LNCAP (cell line): ENCODE results near the gene PLXNB2.

Experiments
- TF ChIP-seq, protein P1 (sequence below): fragments of 450-650 bp; IDR thresholded peaks from 2 replicates; pipeline ENCODE4 v1.5.1; 2017; ENCODE audit warnings: mild to moderate bottlenecking

The PLXNB2 gene

DNA sequence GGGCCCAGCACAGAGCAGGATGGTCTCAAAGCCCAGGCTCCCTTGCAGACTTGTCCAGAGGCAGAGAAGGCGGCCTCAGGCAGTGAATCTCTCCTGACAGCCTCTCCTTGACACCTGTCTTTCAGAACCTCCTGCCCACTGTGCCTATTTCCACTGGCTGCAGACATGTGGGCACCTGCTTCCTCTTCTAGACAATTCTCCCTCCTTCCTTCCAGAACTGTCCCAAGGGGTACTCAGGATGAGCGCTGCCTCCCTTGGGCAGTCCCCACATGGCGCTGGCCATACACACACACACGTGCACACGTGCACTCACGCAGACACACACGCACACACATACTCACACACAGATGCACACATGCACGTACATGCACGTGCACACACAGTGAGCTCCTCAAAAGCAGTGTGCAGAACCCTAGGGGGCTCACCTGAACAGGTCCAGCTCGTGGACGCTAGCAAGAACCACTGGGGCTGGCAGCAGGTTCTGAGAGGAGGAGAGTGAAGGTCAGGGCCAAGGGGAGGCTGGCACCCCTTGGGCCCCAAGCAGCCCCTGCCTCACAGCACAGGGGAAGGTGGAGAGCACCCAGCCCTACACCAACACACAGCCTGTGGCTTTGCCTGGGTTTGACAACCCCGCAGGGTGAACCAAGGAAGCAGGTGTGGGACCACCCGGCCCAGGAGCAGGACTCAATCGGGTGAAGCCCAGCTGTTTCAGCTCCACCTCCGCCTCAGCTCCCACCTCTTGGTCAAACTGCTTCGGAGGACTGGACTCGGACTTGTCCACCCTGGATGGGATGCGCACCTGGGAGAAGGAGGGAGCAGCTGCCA, 8.1 kb upstream of the PLXNB2 start:
- TF ChIP-seq, protein P1, sequence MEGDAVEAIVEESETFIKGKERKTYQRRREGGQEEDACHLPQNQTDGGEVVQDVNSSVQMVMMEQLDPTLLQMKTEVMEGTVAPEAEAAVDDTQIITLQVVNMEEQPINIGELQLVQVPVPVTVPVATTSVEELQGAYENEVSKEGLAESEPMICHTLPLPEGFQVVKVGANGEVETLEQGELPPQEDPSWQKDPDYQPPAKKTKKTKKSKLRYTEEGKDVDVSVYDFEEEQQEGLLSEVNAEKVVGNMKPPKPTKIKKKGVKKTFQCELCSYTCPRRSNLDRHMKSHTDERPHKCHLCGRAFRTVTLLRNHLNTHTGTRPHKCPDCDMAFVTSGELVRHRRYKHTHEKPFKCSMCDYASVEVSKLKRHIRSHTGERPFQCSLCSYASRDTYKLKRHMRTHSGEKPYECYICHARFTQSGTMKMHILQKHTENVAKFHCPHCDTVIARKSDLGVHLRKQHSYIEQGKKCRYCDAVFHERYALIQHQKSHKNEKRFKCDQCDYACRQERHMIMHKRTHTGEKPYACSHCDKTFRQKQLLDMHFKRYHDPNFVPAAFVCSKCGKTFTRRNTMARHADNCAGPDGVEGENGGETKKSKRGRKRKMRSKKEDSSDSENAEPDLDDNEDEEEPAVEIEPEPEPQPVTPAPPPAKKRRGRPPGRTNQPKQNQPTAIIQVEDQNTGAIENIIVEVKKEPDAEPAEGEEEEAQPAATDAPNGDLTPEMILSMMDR, result no peak

DNA sequence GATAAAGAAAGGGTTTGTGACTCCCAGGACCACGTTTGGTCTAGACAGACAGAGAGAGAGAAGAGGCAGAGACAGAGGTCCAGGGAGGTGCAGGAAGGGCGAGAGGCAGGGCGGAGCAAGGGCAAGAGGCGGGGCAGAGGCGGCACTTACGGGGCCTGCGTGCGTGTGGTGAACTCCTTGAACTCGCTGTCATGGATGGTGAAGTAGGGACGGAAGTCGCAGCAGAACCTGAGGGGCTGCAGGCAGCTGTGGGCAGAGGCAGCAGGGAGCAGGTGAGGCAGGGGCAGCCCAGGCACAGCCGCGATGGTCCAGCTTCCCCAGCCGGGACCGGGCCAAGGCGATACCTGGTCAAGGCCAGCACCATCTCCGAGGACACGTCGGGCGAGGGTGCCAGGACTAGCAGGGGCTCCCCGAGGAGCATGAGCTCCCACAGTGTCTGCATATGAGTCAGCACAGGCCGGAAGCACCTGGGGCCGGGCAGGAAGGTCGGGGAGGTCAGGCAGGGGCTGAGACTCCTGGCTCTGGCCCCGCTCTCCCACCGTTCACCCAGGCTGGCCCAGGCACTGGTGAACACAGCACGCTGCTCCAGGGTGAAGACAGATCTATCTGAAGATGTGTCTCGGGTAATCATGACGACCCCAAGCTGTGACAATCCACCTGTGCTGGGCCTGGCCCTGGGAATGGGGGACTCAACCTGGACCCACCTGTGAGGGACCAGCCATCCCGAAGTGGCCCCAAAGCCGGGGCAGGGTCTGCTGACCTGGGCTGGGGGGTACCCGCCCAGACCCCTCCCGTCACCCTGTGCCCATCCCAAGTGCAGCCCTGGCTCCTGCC, 7.2 kb upstream of the PLXNB2 start:
- TF ChIP-seq, protein P1, result no peak

DNA sequence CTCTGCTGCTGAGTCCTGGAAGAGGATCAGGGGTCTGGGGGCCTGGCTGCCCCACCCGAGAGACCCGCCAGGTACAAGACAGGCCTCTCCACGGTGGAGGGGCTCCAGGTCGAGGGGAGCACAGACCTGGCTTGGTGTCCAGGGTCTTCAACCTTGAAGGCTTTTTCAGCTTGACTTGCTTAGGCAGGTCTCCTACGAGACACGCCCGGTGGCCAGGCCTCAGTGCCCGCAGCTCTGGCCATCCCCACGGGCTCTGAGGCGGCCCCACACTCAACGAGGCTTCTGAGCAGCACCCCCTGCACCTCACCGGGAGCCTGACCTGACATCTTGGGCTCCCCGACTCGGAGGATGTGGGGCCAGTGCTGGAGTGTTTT, 6.6 kb upstream of the PLXNB2 start:
- TF ChIP-seq, protein P1, result no peak

DNA sequence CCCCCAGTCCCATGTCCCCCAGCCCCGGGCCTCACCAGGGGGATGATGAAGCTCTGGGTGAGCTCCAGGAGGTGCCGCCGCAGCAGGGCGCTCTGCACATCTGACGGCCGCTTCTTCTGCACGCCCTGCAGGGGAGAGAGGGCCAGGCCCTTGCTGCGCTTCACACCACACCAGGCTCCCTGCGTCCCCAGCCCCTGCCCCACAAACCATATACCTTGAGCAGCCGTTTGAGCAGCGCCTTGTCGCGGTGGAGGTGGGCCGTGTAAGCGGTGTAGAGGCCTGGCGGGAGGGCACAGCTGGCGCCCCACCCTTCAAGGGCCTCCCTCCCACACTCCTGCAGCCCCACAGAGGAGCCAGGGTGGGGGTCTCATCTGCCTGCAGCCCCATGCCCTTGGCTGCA, 6.2 kb upstream of the PLXNB2 start:
- TF ChIP-seq, protein P1, result no peak

DNA sequence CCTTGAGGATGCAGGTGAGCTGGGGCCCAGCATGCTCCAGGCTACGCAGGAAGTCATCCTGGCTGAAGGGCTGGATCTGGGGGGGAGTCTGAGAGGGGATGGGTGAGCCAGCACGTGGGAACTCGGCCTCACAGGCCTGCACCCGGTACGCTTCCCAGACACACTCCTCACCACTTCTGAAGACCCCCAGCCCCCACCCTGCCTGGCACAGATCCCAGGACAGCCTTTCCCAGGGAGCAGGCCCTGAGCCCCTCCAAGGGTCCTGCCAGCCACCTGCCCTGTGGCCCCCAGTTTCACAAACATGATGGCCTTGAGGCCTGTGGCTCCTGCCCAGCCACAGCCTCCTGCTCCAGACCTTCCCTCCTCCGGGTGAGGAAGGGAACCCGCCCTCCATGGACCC, 5.6 kb upstream of the PLXNB2 start:
- TF ChIP-seq, protein P1, result no peak

DNA sequence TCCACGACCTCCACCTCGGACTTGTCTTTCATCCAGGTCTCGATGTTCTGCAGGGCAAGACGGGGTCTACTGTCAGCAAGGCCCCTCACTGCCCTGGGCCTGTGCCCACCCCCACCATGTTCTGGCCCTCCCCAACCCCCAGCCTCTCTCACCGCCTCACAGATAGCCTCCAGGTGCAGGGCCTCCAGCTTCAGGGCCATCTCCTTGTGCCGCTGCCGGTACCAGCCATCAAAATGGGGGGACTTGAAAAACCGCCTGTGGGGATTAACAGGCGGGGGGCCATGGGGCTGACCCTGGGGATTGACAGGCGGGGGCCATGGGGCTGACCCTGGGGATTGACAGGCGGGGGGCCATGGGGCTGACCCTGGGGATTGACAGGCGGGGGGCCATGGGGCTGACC, 4.9 kb upstream of the PLXNB2 start:
- TF ChIP-seq, protein P1, result no peak

DNA sequence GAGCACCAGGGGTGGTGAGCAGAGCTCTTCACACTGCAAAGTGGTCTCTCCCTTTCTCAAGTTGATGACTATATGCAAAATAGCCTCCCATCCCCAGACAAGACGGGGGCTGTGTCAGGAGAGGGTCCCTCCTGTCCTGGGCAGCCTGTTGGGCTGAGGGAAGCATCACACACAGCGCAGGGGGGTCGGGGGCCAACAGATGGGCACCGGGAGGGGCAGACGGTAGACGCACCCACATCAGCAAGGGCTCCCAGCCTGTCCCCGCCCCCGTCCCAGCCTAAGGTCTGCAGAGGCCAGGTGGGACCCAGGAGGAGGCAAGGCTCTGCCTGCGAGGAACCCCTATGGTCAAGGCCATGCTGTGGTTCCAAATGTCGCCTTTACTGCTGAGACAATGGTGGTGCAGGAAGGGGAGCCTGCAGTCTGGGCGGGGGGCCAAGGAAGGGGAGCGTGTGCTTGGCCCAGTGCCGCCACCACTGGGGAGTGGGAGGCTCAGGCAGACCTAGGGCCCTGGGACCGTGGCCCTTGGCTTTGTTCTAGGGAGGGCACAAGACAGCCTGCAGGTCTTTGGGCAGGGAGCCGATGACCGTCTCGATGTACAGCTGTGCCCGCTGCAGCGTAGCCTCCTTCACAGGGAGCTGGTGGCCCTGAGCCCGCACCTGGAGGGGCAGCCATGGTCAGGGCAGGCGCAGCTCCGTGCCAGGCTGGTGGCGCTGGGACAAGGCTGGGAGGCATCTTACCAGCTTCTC, 4.3 kb upstream of the PLXNB2 start:
- TF ChIP-seq, protein P1, result no peak
